ENCODE measurements around the gene UPF3A.

The UPF3A gene

DNA sequence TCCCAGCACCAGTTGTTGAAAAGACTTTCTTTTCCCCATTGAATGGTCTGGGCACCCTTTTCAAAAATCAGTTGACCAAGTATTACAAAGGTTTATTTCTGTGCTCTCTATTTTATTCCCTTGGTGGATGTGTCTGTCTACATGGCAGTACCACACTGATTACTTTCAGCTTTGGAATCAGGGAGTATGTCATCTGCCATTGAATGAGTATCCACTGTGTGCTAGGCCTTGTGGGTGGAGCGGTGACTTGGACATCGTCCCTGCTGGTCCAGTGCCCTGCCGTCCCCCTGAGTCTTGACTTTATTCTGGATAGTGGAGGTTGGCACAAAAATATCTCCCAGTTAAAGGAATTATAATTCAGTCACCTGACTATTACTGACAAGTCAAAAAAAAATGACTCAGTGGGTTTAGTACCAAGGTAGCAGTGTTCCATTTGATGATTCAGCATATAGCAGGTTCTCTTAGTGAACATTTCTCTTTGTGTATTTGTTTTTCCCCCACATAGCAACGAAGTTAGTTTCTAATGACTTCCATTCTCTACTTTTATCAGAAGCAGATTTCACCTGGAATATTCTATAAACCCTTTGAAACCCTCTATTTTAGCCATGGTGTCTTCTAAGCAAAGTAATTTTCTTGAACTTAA is 3.9 kb downstream of the UPF3A start:
- no peak overlapping the region for H3K4me3 ChIP-seq (replicated peaks; ENCODE audit: low read depth, low read length)
- DNase-seq (ENCODE audit: low read depth) = no peak
- TF ChIP-seq, protein P1, sequence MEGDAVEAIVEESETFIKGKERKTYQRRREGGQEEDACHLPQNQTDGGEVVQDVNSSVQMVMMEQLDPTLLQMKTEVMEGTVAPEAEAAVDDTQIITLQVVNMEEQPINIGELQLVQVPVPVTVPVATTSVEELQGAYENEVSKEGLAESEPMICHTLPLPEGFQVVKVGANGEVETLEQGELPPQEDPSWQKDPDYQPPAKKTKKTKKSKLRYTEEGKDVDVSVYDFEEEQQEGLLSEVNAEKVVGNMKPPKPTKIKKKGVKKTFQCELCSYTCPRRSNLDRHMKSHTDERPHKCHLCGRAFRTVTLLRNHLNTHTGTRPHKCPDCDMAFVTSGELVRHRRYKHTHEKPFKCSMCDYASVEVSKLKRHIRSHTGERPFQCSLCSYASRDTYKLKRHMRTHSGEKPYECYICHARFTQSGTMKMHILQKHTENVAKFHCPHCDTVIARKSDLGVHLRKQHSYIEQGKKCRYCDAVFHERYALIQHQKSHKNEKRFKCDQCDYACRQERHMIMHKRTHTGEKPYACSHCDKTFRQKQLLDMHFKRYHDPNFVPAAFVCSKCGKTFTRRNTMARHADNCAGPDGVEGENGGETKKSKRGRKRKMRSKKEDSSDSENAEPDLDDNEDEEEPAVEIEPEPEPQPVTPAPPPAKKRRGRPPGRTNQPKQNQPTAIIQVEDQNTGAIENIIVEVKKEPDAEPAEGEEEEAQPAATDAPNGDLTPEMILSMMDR (IDR thresholded peaks at IDR 0.05; ENCODE audit: low read length, missing control alignments) = no peak

DNA sequence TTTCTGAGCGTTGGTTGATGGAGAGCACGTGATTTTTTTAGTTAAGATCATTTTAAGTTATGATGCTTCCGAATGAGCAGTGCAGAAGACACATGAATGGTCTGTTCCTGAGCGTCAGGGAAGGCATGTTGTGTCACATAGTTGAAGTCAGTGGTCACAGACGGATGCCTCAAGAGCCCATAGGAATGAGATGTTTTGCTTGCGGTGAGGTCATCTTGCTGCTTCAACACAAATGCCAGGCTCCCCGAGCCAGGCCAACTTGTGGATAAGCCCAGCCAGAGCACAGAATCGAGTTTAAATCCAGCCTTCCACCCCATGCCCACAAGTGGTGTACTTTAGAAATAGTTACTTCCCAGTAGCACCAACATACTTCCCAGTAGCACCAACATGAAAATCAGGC is 5.4 kb downstream of the UPF3A start:
- DNase-seq (ENCODE audit: low read depth) = peak; percentile 13
- no peak overlapping the region for H3K4me3 ChIP-seq (replicated peaks; ENCODE audit: low read depth, low read length)
- TF ChIP-seq, protein P1 (IDR thresholded peaks at IDR 0.05; ENCODE audit: low read length, missing control alignments) = no peak

DNA sequence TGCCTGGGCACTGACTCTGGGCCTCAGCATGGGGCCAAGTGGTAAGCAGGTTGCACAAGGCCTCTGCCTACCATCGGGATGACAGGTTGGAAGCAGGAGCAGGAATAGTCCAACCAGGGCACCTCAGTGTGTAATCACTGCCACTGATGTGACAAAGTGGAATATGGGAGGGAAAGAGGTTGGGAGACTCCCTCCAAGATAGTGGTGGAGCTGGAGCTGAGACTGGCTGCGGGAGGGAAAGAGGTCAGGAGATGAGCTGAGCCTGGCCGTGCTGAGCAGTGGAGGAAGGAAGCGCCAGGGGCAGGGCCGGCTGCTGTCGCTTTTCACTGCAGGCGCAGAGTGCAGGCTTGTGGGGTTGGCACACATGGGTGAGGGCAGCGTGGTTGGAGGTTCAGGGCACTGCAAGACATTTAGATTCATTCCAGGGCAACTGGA is 6.8 kb downstream of the UPF3A start:
- TF ChIP-seq, protein P1 (IDR thresholded peaks at IDR 0.05; ENCODE audit: low read length, missing control alignments) = no peak
- H3K4me3 ChIP-seq (replicated peaks; ENCODE audit: low read depth, low read length) = no peak overlapping the region
- no peak for DNase-seq (ENCODE audit: low read depth)

DNA sequence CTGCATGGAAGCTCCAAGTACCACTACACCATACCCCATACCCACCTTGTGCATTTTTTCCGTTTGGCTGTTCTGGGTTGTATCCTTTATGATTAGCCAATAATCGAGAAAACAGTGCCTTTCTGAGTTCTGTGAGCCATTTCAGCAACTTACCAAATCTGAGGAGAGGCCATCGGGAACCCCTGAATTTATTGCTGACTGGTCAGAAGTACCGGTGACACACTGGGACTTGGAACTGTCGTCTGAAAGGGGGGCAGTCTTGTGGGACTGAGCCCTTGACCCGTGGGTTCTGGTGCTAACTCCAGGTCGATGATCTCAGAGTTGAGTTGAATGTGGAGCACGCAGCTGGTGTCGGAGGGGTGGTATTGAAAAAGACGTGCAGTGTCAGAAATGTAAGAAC is 15.0 kb downstream of the UPF3A start:
- no peak for DNase-seq (ENCODE audit: low read depth)
- TF ChIP-seq, protein P1 (IDR thresholded peaks at IDR 0.05; ENCODE audit: low read length, missing control alignments) = no peak
- H3K4me3 ChIP-seq (replicated peaks; ENCODE audit: low read depth, low read length) = no peak overlapping the region

DNA sequence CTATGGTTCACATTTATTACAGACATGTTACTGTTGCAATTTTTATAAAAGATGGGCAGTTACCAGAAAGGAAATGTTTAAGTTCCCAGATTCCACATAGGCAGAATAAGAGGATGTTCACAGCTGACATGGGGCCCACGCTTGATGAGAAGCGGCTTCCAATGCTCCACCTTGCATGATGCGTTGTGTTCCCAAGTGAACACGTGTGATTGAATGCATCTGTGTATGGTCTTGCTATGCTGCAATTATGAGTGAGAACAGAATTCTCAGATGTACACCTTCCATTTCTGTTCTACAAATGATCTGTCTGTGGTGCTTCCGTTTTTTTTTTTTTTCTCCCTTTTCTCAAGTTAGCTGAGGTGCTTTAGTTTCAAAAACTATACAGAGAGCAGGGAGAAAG is 15.5 kb downstream of the UPF3A start:
- DNase-seq (ENCODE audit: low read depth) = no peak
- H3K4me3 ChIP-seq (replicated peaks; ENCODE audit: low read depth, low read length) = no peak overlapping the region
- TF ChIP-seq, protein P1 (IDR thresholded peaks at IDR 0.05; ENCODE audit: low read length, missing control alignments) = no peak

DNA sequence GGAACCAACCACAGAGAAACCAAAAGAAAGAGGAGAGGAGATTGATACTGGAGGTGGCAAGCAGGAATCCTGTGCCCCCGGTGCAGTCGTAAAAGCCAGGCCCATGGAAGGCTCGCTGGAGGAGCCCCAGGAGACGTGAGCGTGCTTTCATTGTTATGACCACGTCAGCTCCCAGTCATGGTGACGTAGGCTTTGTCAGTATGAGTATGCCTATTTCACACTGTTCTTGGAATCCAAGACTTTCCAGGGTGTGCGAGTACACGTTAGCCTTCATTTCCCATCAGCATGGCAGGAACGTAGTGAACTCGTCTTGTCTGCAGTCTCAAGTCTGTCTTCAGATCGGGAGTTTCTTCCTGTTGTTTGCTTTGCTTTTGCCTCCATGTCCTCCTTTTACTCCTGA is 17.5 kb downstream of the UPF3A start:
- TF ChIP-seq, protein P1 (IDR thresholded peaks at IDR 0.05; ENCODE audit: low read length, missing control alignments) = no peak
- DNase-seq (ENCODE audit: low read depth) = no peak
- no peak overlapping the region for H3K4me3 ChIP-seq (replicated peaks; ENCODE audit: low read depth, low read length)

Measured in fibroblast of pulmonary artery (primary cell).